ENCODE results near the gene NPSR1.
"Not testable (repeated sequence)": the region's sequence is repeated elsewhere in the genome, so short reads cannot be mapped to it uniquely, and the experiment has no call there.

NPSR1 gene

DNA sequence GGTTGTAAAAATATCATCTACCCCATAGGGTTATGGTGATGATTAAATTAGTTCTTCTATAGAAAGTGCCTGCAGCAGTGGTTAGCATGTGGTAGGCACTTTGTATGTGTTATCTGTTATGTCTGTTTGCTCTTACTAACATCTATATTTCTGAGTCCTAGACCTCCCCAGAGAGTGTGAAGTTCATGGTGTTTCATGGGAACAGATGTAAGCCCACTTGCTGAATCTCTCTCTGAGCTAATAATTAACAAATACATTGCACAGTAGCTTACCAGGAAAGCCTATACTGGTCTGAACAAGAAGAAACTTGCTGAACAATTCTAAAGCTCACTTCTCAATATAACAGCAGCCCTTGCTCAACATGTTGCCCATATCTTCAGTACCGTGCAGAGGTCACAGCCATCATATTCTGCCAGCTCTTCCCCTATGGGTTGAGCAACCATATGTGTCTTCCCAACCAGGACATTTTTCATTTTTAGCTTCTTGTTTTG lies 100.1 kb downstream of the NPSR1 start:
- DNase-seq (ENCODE audit: low spot score): no peak

DNA sequence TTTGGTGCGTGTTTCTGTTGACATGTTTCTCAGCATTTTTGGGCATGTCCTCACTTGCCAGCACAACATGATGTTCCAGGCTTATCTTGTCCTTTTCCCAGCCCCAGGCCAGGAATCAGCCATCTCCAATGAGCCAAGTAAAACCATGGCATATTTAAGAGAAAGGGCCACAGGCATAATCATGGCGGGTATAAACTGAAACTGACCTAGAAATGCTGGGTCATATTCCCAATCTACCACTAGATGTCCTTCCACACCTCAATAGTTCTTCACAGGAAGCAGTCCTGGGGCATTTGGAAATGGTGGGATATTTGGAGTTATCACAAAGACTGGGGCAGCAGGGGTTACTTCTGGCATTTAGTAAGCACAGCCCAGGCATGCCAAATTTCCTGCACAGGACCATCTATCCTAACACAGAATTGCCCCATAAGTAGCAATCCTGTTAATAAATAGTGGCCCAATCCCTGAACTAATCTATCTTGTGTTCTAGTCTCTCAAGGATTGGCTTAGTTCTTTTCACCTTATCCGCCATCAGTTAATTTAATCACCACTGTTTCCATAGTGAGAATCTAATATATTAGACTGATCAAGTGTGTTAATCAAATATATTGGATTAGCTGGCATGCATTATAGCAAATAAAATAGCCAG lies 101.6 kb downstream of the NPSR1 start:
- DNase-seq (ENCODE audit: low spot score): no peak

DNA sequence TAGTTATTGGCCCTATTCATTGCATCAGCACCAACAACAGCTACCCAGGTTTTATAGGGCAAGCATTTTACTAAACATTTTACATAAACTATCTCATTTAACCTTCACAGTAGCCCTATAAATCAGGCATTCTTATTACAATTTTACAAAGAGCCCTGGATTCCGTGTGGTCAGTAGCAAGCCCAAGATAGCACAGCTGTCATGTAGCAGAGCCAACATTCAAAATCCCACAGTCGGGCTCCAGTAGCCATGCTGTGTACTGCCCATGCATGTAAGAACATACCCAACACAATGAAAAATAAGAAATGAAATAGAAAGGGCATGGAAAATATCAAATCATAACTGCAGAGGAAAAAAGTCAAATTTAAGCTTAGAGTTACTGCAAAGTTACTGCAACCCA lies 102.3 kb downstream of the NPSR1 start:
- DNase-seq (ENCODE audit: low spot score): no peak

DNA sequence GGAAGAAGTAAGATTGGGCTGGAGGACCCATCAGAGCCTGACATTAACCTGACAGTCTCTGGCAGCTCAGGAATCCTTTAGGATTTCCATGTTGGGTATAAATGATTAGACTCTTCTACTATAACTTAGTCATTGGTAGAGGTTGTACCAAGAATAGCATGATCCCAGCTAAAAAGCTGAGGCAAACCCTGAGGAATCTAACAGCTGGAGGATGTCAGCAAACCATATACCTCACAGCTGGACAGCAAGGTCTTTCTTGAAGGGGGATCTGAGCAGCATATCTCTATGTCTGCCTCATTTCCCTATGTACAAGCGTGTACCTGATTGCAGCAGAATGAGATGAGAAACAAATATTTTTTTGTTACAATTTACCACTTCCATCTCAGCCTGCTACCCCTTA lies 103.2 kb downstream of the NPSR1 start:
- no peak for DNase-seq (ENCODE audit: low spot score)

DNA sequence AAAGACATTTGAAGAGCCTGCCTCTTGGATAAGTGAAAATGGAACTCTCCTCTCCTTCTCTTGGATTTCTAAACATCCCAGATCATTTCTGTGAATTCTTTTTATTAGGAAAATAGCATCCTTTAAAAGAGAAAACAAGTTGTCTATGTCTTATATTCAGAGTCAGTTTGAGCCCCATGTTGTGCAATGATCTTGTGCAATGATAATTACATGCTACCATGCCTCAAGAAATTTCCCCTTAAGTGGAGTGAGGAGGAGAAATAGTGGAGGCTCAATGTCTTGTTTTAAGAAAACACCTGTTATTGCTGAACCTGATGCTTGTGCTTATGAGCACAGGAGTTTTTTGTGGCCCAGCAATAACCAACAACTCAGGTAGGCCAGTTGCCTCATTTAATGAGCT lies 103.6 kb downstream of the NPSR1 start:
- DNase-seq (ENCODE audit: low spot score): no peak

DNA sequence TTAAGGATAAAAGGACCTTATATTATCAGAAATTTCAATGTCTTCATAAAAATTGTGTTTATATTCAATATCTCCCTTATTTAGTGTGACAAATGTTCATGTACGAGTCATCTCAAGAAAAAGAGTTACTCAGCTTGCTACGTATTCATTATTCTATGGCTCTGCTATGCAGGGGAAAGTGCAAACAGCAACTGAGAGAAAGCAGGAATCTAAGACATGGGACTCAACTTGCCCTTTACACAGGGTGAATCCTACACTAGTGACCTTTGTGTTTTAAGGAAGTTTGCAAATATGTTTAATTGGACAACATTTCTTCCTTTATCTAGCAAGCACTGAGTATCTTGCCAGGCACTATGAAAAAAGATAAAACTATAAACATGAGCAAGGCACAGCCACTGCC lies 104.7 kb downstream of the NPSR1 start:
- no peak for DNase-seq (ENCODE audit: low spot score)

DNA sequence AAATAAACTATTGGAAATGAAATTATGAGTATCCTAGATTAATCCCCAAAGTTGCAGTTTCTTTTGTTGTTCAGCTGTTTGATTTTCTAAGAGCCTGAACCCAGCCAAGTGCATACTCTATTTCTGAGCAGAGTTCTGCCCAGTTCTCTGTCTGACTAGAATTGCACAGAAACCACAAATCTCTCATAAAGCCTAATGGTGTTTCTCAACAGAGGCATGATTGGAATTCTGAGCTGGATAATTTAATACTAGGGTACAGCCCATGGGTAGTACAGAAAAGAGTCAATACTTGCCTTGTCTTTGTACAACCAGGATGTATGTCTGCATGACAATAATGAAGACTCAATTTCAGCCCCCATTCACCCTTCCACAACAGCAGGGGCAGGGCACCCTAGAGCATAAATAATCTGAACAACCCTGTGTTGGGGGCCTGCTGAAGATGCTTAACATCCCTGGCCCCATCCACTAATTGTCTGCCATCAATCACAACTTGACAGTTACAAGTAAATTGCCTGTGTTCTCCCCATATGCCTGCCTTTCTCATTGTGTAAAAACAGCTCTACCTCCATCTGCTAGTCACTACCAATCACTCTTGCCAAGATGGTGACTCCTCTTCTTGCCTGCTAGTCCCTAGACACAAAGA lies 114.4 kb downstream of the NPSR1 start:
- no peak for DNase-seq (ENCODE audit: low spot score)

DNA sequence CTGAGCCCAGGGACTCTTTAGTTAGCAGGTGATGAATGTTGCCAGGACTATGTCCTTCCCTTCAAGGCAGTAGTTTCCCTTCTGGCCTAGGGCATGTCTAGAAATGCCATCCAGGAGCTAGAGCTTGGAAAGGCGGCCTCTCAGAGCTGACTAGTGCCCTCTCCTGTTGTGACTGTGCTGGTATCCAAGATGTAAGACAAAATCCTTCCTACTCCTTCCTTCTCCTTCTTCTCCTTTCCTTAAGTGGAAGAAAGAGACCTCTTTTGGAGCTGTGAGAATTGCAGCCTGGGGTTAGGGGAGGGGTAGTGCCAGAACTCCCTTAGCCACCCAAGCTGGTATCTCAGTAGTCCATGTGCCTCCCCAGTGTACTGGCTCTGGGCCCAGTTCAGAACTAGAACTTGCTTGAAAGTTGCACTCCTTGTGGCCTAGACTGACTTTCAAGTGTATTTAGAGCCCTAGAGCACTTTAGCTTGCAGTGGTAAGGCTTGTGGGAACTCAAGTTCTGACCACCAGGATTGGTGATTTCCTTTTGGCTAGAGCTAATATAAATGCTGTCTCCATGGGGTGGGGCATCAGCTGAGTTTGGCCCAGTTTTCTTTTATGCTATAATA lies 118.8 kb downstream of the NPSR1 start:
- no peak for DNase-seq (ENCODE audit: low spot score)

DNA sequence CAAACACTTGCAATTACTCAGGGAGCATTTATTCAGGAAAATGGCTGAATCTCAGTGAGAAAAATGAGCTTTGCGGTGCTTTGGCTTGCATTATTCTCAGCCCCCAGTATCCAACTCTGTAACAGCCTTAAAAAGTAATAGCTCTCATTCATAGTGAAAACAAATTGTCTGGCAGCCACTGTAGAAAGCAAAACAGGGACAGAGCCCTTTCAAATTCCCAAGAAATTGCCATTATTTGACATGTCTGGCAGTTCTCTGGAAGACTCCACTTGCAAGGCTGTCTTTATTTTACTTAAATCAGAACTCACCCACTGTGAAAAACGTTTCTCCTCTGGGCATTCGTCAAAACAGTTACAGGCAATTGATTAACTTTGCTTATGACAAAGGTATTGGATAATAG lies 122.5 kb downstream of the NPSR1 start:
- no peak for DNase-seq (ENCODE audit: low spot score)

DNA sequence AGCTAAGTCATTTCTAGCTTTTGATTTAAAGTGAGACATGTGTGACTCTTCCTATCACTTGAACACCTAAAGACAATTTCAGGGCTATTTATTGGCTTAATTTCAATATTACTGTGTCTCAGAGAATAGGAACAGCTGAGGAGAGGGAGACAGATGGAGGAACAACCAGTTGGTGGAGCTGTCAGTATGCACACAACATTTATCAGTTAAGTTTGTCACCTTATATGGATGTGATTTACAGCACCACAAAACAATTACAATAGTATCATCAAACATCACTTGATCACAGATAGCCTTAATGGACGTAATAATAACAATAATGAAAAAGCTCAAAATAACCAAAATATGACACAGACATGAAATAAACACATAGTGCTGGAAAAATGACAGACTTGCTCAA lies 129.6 kb downstream of the NPSR1 start:
- no peak for DNase-seq (ENCODE audit: low spot score)

DNA sequence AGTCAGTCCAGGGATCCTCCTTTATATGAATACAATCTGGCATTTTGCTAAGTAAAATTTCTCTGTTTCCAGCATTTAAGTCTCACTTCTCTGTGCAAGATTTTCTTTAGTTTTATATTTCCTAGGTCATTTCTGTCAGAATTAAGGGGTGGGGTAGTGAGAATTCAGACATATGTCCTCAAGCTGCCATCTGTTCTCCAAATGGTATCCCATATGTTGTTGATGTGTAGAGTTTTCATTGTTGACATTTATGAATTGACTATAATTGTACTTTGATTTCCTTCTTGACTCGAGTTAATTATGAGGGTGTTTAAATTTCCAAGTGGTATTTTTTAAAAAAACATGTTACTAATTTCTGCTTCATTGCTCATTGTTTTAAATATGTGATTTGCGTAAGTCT lies 148.8 kb downstream of the NPSR1 start:
- no peak for DNase-seq (ENCODE audit: low spot score)

DNA sequence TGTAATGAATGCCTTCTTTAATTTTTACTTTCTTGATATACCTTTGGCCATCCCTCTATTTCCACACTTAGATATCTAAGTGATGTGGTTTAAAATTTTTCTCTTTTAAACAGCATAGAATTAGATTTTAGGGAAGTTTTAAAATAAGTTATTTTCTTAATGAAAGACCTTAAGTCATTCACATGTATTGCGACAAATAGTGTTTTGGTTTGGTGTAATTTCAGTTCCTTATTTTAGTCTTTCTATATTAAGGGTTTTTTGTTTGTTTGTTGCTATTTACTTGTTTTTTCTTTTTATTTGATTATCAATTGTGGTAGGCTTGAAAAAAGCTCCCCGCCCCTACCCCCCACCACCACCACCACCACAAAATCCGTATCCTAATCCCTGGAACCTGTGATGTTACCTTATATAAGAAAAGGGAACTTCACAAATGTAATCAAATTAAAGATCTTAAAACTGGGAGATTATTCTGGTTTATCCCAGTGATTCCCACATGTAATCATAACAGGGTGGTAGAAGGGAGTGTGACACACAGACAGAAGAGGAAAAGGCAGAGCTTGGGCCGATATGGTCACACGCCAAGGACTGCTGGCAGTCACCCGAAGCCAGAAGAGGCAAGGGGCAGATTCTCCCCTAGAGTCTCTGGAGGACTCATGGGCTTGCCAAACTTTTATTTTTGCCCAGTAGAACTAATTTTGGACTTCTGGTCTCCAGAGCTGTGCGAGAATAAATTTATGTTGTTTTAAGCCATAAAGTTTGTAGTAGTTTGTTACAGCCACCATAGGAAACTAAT lies 149.7 kb downstream of the NPSR1 start:
- DNase-seq (ENCODE audit: low spot score): no peak

DNA sequence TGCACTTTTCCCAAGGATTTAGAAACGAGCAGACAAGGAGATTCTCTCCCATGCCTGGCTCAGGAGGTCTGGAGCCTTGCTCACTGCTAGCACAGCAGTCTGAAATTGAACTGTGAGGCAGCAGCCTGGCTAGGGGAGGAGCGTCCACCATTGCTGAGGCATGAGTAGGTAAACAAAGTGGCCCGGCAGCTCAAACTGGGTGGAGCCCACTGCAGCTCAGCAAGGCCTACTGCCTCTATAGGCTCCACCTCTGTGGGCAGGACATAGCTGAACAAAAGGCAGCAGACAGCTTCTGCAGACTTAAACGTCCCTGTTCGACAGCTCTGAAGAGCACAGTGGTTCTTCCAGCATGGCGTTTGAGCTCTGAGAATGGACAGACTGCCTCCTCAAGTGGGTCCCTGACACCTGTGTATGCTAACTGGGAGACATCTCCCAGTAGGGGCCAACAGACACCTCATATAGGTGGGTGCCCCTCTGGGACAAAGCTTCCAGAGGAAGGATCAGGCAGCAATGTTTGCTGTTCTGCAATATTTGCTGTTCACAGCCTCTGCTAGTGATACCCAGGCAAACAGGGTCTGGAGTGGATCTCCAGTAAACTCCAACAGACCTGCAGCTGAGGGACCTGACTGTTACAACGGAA lies 156.3 kb downstream of the NPSR1 start:
- DNase-seq (ENCODE audit: low spot score): not testable (repeated sequence)

DNA sequence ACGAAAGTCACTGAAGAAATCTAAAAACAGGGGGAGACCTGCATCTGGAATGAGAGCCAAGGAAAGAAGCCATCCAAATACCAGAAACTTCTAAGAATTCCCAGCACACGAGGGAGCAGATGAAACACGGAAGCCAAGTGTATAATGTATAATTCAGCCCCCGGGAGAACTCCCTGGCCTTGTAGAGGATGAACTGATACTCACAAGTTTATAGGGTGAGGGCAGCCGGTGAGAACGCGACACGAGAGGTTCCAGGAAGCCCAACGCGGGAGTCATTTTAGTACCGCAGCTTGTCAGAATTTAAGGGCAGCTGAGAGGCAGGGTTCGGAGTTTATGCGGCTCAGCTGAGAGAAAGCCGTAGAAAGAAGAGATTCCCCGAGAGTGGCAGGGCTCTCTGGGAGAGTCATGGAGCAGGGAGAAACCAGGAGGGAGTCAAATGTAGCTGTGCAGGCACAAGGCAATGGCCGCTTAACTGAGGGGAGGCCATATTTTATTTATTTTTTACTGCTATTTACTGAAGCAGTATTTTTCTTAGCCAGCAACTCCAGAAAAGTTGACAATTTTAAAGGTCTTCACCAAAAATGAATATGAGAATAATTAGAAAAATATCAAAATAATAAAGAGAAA lies 164.0 kb downstream of the NPSR1 start:
- no peak for DNase-seq (ENCODE audit: low spot score)

DNA sequence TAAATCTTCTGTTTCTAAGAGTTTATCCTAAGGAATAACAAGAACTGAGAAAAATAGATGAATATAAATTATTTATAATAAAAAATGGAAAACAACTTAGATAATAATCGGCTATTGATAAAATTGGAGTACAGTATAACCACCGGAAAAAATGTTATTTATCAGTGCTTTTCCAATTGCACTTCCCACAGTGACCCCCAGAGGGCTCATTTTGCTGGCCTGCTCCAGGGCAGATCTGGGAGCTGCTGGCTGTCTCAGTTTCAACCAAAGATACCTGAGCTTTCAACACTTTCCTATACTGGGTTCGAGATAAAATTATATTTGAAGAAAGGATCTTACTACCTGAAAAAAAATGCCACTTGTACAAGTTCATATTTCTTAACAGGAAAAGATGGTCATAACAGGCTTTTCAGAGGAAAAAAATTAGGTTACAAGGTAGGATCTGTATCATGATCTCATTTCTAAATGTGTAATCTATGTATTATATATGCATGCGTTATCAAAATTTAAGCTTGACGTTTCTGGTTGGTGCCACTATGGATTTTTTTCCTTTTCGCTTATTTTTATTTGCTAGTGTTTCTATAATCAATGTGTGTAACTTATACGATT lies 165.7 kb downstream of the NPSR1 start:
- DNase-seq (ENCODE audit: low spot score): peak; percentile 15

DNA sequence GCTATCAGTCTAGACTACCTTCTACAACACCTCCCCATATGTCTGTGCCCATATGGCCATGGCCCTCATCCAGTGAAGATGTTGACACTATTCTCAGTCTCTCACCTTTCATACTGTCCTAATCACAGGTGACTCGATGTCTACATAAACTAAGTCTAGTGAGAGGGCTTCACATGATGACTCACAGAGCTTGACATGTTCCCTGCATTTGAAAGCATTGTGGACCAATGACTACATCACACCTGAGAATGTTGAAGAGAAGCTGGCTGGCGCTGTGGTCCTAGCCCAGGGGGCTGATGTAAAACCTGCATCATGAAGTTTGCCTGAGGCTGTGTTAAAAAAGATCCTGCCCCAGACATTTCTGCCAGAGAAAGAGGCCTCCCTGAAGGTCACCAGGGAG lies 167.2 kb downstream of the NPSR1 start:
- no peak for DNase-seq (ENCODE audit: low spot score)

DNA sequence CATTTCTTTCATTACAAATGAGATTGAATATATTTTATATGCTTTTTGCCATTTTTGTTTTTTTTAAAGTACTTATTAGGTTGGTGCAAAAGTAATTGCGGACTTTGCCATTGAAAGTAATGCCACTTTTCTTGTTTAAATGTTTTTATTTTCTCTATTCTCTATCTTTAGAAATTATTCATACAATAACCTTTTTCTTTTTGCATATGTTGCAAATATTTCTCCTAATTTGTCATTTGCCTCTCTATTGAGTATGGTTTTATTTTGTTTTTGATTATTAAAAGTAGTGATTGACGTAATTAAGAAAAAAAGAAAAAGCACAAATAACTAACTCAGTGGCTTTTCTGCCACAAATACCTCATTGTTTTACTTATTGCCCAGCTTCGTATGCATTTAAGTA lies 172.4 kb downstream of the NPSR1 start:
- DNase-seq (ENCODE audit: low spot score): no peak

DNA sequence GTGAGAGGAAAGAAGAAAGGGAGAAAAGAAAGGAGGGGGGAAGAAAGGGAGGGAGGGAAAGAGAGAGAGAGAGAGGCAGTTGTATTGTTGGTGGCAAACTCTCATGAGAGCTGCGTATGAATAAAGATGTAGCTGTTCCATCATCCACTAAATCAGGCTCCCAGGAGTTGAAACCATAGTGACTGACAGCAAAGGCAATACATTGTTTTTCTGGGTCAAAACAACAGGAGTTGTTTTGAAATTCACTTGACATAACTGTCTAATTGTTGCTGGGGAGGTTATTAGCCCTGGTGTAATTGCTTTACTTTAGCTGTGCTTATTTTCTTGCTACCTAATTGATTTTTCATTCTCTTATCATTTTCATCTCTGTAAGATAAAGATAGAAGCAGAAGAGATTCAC lies 173.4 kb downstream of the NPSR1 start:
- no peak for DNase-seq (ENCODE audit: low spot score)

DNA sequence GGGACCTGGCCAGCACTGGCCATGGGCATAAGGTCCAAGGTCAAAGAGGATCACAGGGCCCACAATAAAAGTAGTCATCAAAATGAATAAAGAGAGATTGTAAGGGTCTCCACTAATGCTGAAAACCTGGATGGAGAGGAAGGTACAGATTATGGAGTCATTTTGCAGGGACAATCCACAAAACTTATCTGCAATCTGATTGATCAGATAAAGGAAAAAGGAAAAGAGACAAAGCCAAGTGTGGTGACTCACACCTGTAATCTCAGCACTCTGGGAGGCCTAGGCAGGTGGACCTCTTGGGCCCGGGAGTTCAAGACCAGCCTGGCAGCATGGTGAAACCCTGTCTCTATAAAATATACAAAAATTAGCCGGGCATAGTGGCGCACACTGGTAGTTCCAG lies 174.0 kb downstream of the NPSR1 start:
- no peak for DNase-seq (ENCODE audit: low spot score)

DNA sequence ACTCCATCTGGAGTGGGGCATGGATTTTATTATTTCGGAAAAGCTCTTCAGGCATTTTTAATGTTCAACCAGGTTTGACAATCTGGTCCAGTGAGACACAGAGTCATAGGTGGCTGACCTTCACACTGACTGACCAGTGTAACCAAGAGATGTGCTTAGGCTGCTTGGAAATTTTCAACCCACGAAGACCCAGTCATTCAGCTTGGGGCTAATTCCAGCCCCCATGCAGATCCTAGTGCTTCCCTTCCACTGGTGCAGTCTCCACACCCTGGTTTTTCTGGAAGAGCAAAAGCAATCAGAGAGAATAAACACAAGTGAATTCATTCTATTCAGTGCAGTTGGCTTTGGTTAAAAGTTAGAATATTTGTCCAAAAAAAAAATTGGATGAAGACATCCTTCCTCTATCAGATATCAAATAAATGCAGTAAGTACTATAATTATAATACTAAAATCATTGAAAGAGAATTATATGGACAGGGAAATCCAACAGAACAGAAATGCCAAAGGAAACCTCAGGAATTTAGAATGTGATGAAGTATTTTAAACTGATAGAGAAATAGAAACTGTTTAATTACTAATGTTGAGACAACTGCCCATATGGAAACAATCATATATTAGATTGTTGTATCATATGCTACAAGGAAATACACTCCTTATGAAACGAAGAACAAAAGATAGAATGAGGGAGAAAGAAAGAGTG lies 178.0 kb downstream of the NPSR1 start:
- no peak for DNase-seq (ENCODE audit: low spot score)

DNA sequence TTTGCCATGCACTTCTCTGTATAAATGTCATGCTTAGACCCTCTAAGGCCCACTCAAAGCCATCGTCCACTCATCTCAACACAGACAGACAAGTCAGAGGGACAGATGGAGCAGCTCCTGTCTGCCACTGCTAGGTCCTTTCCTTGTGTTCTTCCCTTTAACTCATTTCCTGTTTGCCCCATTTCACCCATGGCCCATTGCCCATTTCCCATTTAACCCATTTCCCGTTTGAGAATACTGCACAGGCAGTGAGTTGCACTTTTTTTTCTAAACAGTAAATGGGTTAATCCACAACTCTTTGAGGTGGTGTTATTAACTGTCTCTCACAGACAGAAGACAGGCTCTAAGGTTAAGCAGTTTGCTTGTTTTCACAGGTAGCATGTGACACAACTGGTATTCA lies 179.3 kb downstream of the NPSR1 start:
- DNase-seq (ENCODE audit: low spot score): no peak

All from germinal center (tissue), 1 donor.